GM21381 (cell line): ENCODE measurements around the gene GPATCH2.

Experiments used
- ATAC-seq: cut with Tn5 transposase; IDR thresholded peaks from one replicate; pipeline ENCODE4 v1.9.1; 2021; ENCODE audit warnings: mild to moderate bottlenecking, moderate library complexity; ENCODE audit not compliant: unreplicated experiment

GPATCH2 gene

GRCh38 chr1:217379336-217379735, 251.6 kb downstream of the GPATCH2 start:
- no peak for ATAC-seq
